Heart right ventricle (tissue), 16 donors: Measurements from ENCODE around the gene TNFRSF18. TPM values are rescaled to one million over a fixed set of nuclear protein-coding genes. Genes with fewer than 3 reads are reported as not detected.

ENCODE experiments used
- ATAC-seq, 8 donors: fragments of 200-7000 bp; cut with Tn5 transposase; one replicate each; pipeline ENCODE4 v1.9.1; 2020; ENCODE audit warnings: mild to moderate bottlenecking in 8 of 8, moderate library complexity in 8 of 8, moderate number of reproducible peaks in 1 of 8
- DNase-seq, 2 donors: peaks; one replicate each; pipeline ENCODE4 v3.0.0-alpha.2; 2020
- H3K27ac ChIP-seq, 10 donors: fragments of 200-600 bp; sonication (generic) in 2 of 10; one replicate each; pipeline versions ENCODE4 v1.5.0 to v1.8.0; 2020 to 2022; ENCODE audit warnings: mild to moderate bottlenecking in 3 of 10
- H3K27me3 ChIP-seq, 7 donors: fragments of 200-600 bp; one replicate each; pipeline ENCODE4 v1.8.0; 2021 to 2022; ENCODE audit warnings: mild to moderate bottlenecking in 2 of 7
- H3K36me3 ChIP-seq, 9 donors: fragments of 200-600 bp; sonication (generic) in 1 of 9; one replicate each; pipeline versions ENCODE4 v1.5.0 to v1.8.0; 2020 to 2022; ENCODE audit warnings: mild to moderate bottlenecking in 2 of 9
- H3K4me1 ChIP-seq, 9 donors: fragments of 200-600 bp; sonication (generic) in 1 of 9; one replicate each; pipeline versions ENCODE4 v1.5.0 to v1.8.0; 2020 to 2022; ENCODE audit warnings: mild to moderate bottlenecking in 4 of 9
- H3K4me3 ChIP-seq, 10 donors: fragments of 200-600 bp; sonication (generic) in 2 of 10; one replicate each; pipeline versions ENCODE4 v1.5.0 to v1.8.0; 2020 to 2022; ENCODE audit warnings: mild to moderate bottlenecking in 7 of 10, moderate library complexity in 2 of 10
- H3K9me3 ChIP-seq, 11 donors: fragments of 200-600 bp in 10 of 11; sonication (generic) in 2 of 11; one replicate each; pipeline versions ENCODE4 v1.5.0 to v1.8.0; 2013 to 2022; ENCODE audit warnings: mild to moderate bottlenecking in 2 of 11, control low read depth in 1 of 11, moderate library complexity in 1 of 11
- WGBS, 2 donors: extraction: QIAGEN DNeasy Blood & Tissue Kit; methylation state at CpG; one replicate each; pipeline ENCODE4 v1.1.7; 2013; ENCODE audit warnings: inconsistent platforms in 1 of 2; 5-methylcytosine and 5-hydroxymethylcytosine counted together
- intact Hi-C, 10 donors: fragments of 100-400 bp; cut with DNase I; formaldehyde crosslinking; loops; one replicate each; pipeline versions ENCODE4 v1.11.1 to v1.14.2; 2022
- polyA plus RNA-seq, 2 donors: library from polyadenylated mRNA; stranded (reverse); fragments of 200-250 nt; gene quantifications; one replicate each; pipeline ENCODE4 v1.2.3, GENCODE V29; 2013
- total RNA-seq, 10 donors: library from RNA; stranded (reverse); fragmentation: NEBNext Ultra II Directional in 3 of 10; extraction: Animal tissue kit (Norgen Biotek cat#: 25700) in 3 of 10; gene quantifications; one replicate each; pipeline versions ENCODE4 v1.2.1 to v1.2.4, GENCODE V29; 2021 to 2023
- TF ChIP-seq, protein P1 (sequence below), 9 donors: fragments of 200-600 bp; sonication (generic) in 2 of 9; IDR thresholded peaks; one replicate each; pipeline versions ENCODE4 v1.5.0 to v1.8.0; 2021 to 2022; ENCODE audit warnings: antibody characterized with exemption in 9 of 9, mild to moderate bottlenecking in 5 of 9, moderate library complexity in 1 of 9
- donor health status: Arrhythmogenic right ventricular cardiomyopathy.
- donor health status: ischemic (EF 13 %, LVEDD 7.1; RV severe dilation, severe dysfunction).
- donor health status: healthy with polysubstance abuse.
- donor health status: DM: no; HTN: yes; CAD: no.
- donor health status: DM: no; HTN: no; CAD: no.
- donor health status: ischemic (EF 25% LVEDD 6.9; RV normal size, moderate dysfunction).
- donor health status: ischemic (EF 25% LVEDD 5.7; RV mildly dilated, moderate dysfunction).
- donor health status: healthy.
- donor health status: DM: yes; HTN: yes; CAD: no.
- donor health status: Ischemic cardiomyopathy.
- donor health status: ischemic (EF 35%, LVEDD 5.7; RV mildly dilated, moderate dysfunction).
- donor health status: nonischemic (EF 11% LVEDD 7.7; RV severe dilation, severe dysfunction).
- donor health status: DM: yes; HTN: yes; CAD: no.
- donor health status: PGD.
- donor health status: ischemic (EF 29% LVEDD 5.4; RV normal size, mild dysfunction).
- donor health status: nonischemic (EF 23%, LVEDD 6.1; RV moderate dilation, normal function).

The TNFRSF18 gene
- total and polyA plus RNA-seq, 12 donors: 0.26 to 1.7 (median 0.38) TPM; not detected in 8

- WGBS, 2 donors: 91 to 94% methylated on average over 30 to 31 of the region's 31 CpGs
Measured at GRCh38 chr1:1210726-1211540, 4.5 kb upstream of the TNFRSF18 start.

GRCh38 chr1:1208713-1209433 lies 2.5 kb upstream of the TNFRSF18 start:
- peak in 1 of 2 donors; percentile 9 for DNase-seq
- TF ChIP-seq, protein P1, sequence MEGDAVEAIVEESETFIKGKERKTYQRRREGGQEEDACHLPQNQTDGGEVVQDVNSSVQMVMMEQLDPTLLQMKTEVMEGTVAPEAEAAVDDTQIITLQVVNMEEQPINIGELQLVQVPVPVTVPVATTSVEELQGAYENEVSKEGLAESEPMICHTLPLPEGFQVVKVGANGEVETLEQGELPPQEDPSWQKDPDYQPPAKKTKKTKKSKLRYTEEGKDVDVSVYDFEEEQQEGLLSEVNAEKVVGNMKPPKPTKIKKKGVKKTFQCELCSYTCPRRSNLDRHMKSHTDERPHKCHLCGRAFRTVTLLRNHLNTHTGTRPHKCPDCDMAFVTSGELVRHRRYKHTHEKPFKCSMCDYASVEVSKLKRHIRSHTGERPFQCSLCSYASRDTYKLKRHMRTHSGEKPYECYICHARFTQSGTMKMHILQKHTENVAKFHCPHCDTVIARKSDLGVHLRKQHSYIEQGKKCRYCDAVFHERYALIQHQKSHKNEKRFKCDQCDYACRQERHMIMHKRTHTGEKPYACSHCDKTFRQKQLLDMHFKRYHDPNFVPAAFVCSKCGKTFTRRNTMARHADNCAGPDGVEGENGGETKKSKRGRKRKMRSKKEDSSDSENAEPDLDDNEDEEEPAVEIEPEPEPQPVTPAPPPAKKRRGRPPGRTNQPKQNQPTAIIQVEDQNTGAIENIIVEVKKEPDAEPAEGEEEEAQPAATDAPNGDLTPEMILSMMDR (IDR thresholded peaks at IDR 0.05): no peak
- Histone ChIP-seq H3K27ac (peak overlapping the region in 1 of 10 donors; percentile 58), H3K4me3 (peak overlapping the region in 1 of 10 donors; percentile 20), H3K27me3 (peaks cover 13 to 65% (median 28%) of the 10 kb centered on the region in 7 donors), H3K36me3 (peaks cover 0 to 3% (median 0%) of the 10 kb centered on the region in 9 donors), H3K9me3 (no peaks in the 10 kb centered on the region), H3K4me1 (peaks cover 2 to 50% (median 39%) of the 10 kb centered on the region in 9 donors)
- peak in 1 of 8 donors; percentile 19 for ATAC-seq
- 56 to 64% methylated on average over 38 of the region's 38 CpGs for WGBS, 2 donors
- intact Hi-C loops: no loop called here

More at GRCh38 chr1:1210726-1211540, 4.5 kb upstream of the TNFRSF18 start:
- Histone ChIP-seq H3K27me3 (peaks cover 10 to 56% (median 21%) of the 10 kb centered on the region in 7 donors), H3K27ac (no peak overlapping the region), H3K36me3 (peaks cover 0 to 10% (median 0%) of the 10 kb centered on the region in 9 donors), H3K9me3 (no peaks in the 10 kb centered on the region), H3K4me1 (peaks cover 5 to 68% (median 56%) of the 10 kb centered on the region in 9 donors), H3K4me3 (peak overlapping the region in 1 of 10 donors; percentile 59)
- intact Hi-C loops: no loop called here
- DNase-seq (peak in 1 of 2 donors; percentile 11), ATAC-seq (no peak)
- TF ChIP-seq, protein P1 (IDR thresholded peaks at IDR 0.05): no peak

- ATAC-seq (no peak), DNase-seq (peak in 1 of 2 donors; percentile 10)
- intact Hi-C loops: no loop called here
- WGBS, 2 donors: 63 to 67% methylated on average over 10 to 11 of the region's 11 CpGs
- no peak overlapping the region for H3K4me3 ChIP-seq
- H3K27ac ChIP-seq: no peak overlapping the region
- no peaks in the 10 kb centered on the region for H3K9me3 ChIP-seq
- peaks cover 0 to 3% (median 0%) of the 10 kb centered on the region in 9 donors for H3K36me3 ChIP-seq
- peaks cover 2 to 42% (median 30%) of the 10 kb centered on the region in 9 donors for H3K4me1 ChIP-seq
- H3K27me3 ChIP-seq: peaks cover 13 to 59% (median 36%) of the 10 kb centered on the region in 7 donors
- TF ChIP-seq, protein P1 (IDR thresholded peaks at IDR 0.05): no peak
Measured at GRCh38 chr1:1207571-1207892, 1.1 kb upstream of the TNFRSF18 start.

GRCh38 chr1:1206966-1207531 lies 657 bp upstream of the TNFRSF18 start:
- peak in 1 of 2 donors; percentile 10 for DNase-seq
- Histone ChIP-seq H3K27me3 (peaks cover 13 to 59% (median 36%) of the 10 kb centered on the region in 7 donors), H3K4me1 (peaks cover 2 to 40% (median 30%) of the 10 kb centered on the region in 9 donors), H3K9me3 (no peaks in the 10 kb centered on the region), H3K4me3 (peak overlapping the region in 1 of 10 donors; percentile 37), H3K27ac (peak overlapping the region in 1 of 10 donors; percentile 24), H3K36me3 (peaks cover 0 to 3% (median 0%) of the 10 kb centered on the region in 9 donors)
- WGBS, 2 donors: 56 to 63% methylated on average over 17 to 19 of the region's 19 CpGs
- intact Hi-C loops: no loop called here
- ATAC-seq: no peak
- TF ChIP-seq, protein P1 (IDR thresholded peaks at IDR 0.05): no peak
